Stimulated activated CD8-positive, alpha-beta memory T cell treated with anti-CD3 and anti-CD28 coated beads, Interleukin-4, amount 100 ng/mL, for 4 hours (primary cell): ENCODE measurements around the gene SRPK2.
"Not testable (repeated sequence)": the region's sequence is repeated elsewhere in the genome, so short reads cannot be mapped to it uniquely, and the experiment has no call there.

Experiments used
- DNase-seq, 2 donors: peaks; one replicate each; pipeline ENCODE4 v3.0.0-alpha.2; 2020; ENCODE audit warnings: low read depth in 2 of 2, low spot score in 1 of 2

Gene SRPK2

GRCh38 chr7:105304040-105304895 lies 84.5 kb downstream of the SRPK2 start:
- DNase-seq, result no peak

- not testable (repeated sequence) for DNase-seq
Observed at GRCh38 chr7:105300587-105300986, 88.1 kb downstream of the SRPK2 start.

- DNase-seq, result no peak
Observed at GRCh38 chr7:105298439-105298894, 90.3 kb downstream of the SRPK2 start.

DNA sequence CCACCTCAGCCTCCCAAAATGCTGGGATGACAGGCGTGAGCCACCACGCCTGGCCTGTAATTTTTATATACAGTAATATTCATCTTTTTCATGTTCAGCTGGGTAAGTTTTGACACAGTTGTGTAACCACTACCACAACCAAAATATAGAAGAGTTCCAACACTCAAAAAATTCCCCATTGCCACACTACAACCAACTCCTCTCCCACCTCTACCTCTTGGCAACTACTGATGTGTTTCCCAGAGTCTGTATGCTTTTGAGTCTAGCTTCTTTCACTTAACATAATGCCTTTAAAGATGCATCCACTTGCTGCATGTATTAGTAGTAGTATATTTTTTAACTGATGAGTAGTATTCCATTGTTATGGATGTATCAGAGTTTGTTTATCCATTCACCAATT lies 90.7 kb downstream of the SRPK2 start:
- no peak for DNase-seq

GRCh38 chr7:105297309-105297708 lies 91.4 kb downstream of the SRPK2 start:
- no peak for DNase-seq

DNA sequence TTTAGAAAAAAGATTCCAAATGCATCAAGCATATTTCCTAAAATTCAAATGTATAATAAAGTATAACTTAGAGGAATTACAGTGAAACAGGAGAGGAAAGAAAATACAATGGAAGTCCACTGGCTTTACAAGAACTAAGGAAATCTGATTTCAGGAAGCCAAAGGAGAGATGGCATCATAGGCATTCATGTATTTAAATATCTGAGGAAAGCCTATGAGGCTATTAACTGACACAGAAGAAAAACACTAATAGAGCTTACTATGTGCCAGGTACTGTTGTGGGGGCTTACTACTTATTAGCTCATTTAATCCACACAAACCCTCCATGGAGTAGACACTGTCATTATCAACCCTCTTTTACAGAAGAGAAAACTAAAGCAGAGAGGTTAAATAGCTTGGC lies 92.2 kb downstream of the SRPK2 start:
- no peak for DNase-seq

GRCh38 chr7:105295596-105296352 lies 92.9 kb downstream of the SRPK2 start:
- DNase-seq, result no peak

GRCh38 chr7:105294482-105294881 lies 94.2 kb downstream of the SRPK2 start:
- DNase-seq, result not testable (repeated sequence)

GRCh38 chr7:105289704-105290103 lies 99.0 kb downstream of the SRPK2 start:
- no peak for DNase-seq

GRCh38 chr7:105286441-105286840 lies 102.3 kb downstream of the SRPK2 start:
- DNase-seq, result no peak

DNA sequence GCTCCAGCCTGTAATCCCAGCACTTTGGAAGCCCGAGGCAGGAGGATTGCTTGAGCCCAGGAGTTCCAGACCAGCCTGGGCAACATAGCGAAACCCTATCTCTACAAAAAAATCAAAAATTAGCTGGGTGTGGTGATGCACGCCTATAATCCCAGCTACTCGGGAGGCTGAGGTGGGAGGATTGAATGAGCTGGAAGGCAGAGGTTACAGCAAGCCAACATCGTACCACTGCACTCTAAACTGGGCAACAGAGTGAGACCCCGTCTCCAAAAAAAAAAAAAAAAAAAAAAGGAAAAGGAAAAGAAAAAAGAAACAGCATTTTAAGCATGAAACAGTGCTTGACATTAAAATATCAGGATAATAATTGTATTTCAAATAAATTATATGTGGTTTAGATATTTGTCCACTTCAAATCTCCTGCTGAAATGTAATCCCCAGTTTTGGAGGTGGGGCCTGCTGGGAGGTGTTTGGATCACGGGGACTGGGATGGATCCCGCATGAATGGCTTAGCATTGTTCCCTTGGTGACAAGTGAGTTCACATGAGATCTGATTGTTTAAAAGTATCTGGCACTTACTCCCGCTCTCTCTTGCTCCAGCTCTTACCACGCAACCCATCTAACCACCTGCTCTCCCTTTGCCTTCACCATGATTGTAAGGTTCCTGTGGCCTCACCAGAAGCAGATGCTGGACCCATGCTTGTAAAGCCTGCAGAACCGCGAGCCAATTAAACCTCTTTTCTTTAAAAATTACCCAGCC lies 103.4 kb downstream of the SRPK2 start:
- no peak for DNase-seq

- DNase-seq, result no peak
Observed at GRCh38 chr7:105284014-105284413, 104.7 kb downstream of the SRPK2 start.

- no peak for DNase-seq
Observed at GRCh38 chr7:105281966-105282365, 106.8 kb downstream of the SRPK2 start.

DNA sequence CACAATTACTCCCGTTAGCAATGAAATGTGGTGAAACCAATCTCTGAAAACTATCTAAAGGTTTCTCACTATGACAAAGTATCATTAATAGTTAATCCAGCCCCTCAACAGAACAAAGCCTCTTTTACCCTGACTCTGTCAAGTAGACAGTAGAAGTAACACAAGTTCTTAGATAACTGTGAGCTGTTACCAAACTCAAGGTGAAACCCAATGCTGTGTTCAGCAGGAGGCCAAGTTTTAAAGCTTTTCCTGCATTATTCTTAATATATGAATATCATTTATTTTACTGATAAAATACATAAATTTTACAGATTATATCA lies 109.1 kb downstream of the SRPK2 start:
- no peak for DNase-seq

DNA sequence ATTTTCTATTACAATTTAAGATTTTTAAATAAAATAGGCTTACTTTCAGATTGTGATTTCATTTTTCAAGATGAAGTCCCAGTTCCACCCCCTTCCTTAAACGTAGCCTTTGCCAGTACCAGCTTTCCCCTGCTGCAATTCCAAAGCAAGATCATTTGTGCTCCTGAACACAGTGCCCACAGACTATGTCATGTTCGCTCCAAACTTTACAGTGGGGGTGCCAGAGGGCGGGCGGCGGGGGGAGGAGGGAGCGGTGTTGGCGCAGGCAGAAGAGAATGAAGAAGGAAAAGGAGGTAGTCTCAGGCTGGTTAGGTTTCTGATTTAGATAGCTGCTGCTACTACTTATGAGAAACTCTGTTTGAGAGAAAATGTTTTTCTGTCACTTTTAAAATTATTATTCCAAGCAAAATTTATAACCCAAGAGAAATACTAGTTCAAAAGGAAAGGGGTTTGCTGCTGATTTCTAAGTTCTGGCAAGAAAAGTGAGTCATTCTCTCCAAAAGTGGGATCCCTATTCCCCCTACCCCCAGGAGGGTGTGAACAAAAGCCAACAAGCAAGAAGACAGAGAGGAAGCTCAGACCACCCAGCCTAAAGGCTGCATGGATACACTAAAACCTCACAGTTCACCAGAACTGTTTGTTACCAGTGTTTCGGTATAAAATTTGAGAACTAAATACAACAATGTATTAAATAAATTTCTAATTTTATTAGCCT lies 109.6 kb downstream of the SRPK2 start:
- no peak for DNase-seq

- DNase-seq, result no peak
Observed at GRCh38 chr7:105278565-105278964, 110.2 kb downstream of the SRPK2 start.

GRCh38 chr7:105277341-105277740 lies 111.4 kb downstream of the SRPK2 start:
- DNase-seq, result no peak

DNA sequence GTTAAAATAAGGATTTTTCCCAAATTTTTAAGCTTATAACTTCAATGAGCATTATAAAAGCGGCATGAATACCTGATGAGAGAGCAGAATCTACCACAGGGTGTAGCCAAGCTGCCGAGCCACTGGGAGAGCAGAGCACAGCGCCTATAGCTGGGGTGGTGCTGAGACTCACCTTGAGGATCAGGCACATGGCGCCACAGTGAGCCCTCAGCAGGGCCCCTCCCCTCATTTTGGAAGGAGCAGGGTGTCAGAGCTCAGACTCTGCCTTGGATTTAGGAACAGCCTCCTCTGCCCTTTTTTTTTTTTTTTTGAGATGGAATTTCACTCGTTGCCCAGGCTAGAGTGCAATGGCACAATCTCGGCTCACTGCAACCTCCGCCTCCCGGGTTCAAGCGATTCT lies 118.6 kb downstream of the SRPK2 start:
- no peak for DNase-seq

GRCh38 chr7:105269397-105269796 lies 119.3 kb downstream of the SRPK2 start:
- DNase-seq, result no peak

- DNase-seq, result no peak
Observed at GRCh38 chr7:105268511-105269392, 120.0 kb downstream of the SRPK2 start.
